OCI-LY1 (cell line): ENCODE measurements around the gene STAM.

ENCODE experiments used
- EZH2 ChIP-seq: fragments of 200-600 bp; sonication (generic), shearing (Covaris generic); IDR thresholded peaks from 2 replicates; pipeline ENCODE4 v1.8.0; 2017; ENCODE audit warnings: borderline replicate concordance, mixed run types, mild to moderate bottlenecking, antibody characterized with exemption, low read length, moderate library complexity, mixed read lengths
- TF ChIP-seq, protein P1 (sequence below): fragments of 200-600 bp; sonication (generic), shearing (Covaris generic); IDR thresholded peaks from 2 replicates; pipeline ENCODE4 v1.5.1; 2017; ENCODE audit warnings: mild to moderate bottlenecking, antibody characterized with exemption, low read length, moderate library complexity, mixed read lengths

GRCh38 chr10:17637869-17638268, 6.1 kb upstream of the STAM start:
- TF ChIP-seq EZH2 = no peak
- TF ChIP-seq, protein P1, sequence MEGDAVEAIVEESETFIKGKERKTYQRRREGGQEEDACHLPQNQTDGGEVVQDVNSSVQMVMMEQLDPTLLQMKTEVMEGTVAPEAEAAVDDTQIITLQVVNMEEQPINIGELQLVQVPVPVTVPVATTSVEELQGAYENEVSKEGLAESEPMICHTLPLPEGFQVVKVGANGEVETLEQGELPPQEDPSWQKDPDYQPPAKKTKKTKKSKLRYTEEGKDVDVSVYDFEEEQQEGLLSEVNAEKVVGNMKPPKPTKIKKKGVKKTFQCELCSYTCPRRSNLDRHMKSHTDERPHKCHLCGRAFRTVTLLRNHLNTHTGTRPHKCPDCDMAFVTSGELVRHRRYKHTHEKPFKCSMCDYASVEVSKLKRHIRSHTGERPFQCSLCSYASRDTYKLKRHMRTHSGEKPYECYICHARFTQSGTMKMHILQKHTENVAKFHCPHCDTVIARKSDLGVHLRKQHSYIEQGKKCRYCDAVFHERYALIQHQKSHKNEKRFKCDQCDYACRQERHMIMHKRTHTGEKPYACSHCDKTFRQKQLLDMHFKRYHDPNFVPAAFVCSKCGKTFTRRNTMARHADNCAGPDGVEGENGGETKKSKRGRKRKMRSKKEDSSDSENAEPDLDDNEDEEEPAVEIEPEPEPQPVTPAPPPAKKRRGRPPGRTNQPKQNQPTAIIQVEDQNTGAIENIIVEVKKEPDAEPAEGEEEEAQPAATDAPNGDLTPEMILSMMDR = no peak
